HG02884 (cell line): ENCODE results near the gene CEP95.
"Not testable (repeated sequence)": the region's sequence is repeated elsewhere in the genome, so short reads cannot be mapped to it uniquely, and the experiment has no call there.

Source experiments
- ATAC-seq: cut with Tn5 transposase; IDR thresholded peaks from one replicate; pipeline ENCODE4 v1.9.1; 2021; ENCODE audit warnings: mild to moderate bottlenecking, moderate library complexity; ENCODE audit not compliant: unreplicated experiment

The CEP95 gene

GRCh38 chr17:64506576-64507412 lies at the start of gene CEP95:
TSS of gene CEP95 (plus strand) at chr17:64506977. CDS start at chr17:64507098, 121 bp downstream.
- ATAC-seq, result peak; percentile 53

- ATAC-seq, result no peak
Measured at GRCh38 chr17:64457156-64457555, 49.6 kb upstream of the CEP95 start.

DNA sequence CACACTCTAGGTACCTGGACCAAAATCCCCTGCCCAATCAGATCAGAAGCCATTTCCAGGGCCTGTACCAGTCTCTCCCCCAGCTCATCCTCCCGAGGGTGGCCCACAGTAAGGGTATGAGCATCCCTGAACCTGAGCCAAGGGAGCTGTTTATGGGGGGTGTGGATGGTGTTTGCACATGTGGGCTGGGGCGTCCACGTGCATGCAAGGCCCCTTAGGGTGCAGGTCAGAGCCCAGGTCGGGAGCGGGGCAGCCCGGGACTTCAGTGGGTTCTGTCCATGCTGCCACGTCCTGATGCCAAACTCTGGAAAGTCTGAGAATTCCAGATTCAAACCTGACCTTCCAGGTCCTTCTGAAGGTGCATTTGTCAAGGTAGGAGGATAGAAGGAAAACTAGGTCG lies 48.0 kb upstream of the CEP95 start:
- ATAC-seq, result no peak

DNA sequence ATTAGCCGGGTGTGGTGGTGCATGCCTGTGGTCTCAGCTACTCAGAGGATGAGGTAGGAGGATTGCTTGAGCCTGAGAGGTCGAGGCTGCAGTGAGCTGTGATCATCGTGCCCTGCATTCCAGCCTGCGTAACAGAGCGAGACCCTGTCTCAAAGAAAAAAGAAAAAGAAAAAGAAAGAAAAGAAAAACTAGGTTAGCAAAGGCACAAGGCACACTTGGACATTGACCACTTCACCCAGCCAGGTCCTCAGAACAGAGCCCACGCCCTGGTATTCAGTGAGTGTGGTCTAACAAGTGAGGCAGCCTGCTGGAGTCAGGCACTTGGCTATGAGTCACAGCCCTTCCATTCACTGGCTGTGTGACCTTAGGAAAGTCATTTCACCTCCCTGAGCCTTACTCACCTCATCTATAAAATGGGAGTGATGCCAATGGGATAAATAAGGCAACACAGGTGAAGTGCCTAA lies 47.5 kb upstream of the CEP95 start:
- no peak for ATAC-seq

DNA sequence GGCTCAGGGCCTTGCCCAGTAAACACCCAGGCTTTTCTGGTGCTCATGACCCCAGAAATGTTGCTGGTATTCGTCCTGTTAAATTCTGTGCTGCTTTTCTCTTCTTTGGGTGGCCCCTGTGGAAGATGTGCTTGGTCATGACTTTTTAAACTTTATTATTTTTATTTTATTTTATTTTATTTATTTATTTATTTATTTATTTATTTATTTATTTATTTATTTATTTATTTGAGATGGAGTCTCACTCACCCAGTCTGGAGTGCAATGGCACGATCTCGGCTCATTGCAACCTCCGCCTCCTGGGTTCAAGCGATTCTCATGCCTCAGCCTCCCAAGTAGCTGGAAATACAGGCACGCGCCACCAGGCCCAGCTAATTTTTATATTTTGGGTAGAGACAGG lies 47.0 kb upstream of the CEP95 start:
- ATAC-seq, result not testable (repeated sequence)

GRCh38 chr17:64460955-64461354 lies 45.8 kb upstream of the CEP95 start:
- ATAC-seq, result no peak

DNA sequence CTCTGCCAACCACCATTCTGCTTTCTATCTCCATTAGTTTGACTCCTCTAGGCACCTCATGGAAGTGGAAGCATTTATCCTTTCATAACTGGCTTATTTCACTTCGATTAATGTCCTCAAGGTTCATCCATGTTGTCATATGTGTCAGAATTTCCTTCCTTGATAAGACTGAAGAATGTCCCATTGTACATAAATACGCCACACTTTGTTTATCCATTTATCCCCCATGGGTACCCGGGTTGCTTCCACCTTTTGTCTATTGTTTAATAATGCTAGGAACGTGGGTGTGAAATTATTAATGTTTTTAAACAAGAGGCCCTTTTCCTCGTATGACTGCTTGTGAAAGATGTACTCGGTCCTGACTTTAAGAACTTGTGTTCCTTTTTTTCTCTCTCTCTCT lies 45.0 kb upstream of the CEP95 start:
- ATAC-seq, result no peak

- no peak for ATAC-seq
Measured at GRCh38 chr17:64466019-64466735, 40.6 kb upstream of the CEP95 start.

GRCh38 chr17:64466834-64467233 lies 39.9 kb upstream of the CEP95 start:
- ATAC-seq, result not testable (repeated sequence)

DNA sequence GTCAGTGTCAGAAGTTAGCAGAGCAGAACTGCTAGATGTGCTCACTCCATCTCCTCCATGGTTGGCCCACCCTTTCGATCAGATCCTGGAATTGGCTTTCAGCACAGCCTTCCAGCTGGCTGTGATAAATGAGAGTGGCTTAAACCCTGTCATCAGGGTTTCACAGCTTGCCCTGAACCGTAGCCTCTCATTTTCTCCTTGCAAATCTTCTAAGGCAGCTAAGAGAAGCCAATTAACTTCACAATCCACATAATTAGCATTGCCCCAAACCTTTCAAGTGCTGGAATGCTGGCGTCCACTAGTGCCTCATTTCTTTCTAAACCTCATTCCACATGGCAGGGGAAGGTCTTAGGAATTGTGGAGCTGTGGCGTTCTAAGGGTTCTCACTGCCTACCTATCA lies 36.2 kb upstream of the CEP95 start:
- ATAC-seq, result no peak

DNA sequence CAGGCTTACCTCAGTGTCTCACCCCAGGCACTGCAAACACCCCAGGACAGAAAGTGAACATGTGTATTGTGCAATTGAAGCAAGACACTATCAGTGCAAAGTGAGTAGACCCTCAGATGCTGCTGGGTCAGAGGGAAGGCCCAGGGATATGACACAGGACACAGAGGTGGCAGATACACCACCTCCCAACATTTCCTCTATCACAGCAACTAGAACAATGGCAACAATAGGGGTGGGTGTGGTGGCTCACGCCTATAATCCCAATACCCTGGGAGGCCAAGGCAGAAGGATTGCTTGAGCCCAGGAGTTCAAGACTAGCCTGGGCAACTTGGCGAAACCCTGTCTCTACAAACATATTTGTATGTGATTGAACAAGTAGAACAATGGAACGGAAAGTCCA lies 35.3 kb upstream of the CEP95 start:
- ATAC-seq, result no peak

- no peak for ATAC-seq
Measured at GRCh38 chr17:64472564-64472963, 34.2 kb upstream of the CEP95 start.

DNA sequence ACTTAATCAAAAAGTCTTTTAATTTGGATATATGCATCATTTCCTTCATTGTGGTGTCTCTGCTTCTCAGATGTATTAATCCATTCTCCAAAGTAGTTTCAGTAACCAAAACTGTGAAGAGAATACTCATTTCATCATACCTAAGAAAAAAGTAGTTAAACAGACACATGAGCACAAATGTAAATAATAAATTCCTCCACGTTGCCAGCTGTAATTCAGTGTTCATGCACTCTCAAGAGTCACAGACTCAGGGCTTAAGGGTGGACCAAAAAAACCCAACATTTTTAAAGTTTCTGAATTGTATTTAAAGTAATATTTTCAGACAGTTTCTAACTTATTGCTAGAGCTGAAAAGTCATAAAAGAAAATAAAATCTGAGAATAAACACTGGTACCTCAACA lies 28.9 kb upstream of the CEP95 start:
- ATAC-seq, result no peak

DNA sequence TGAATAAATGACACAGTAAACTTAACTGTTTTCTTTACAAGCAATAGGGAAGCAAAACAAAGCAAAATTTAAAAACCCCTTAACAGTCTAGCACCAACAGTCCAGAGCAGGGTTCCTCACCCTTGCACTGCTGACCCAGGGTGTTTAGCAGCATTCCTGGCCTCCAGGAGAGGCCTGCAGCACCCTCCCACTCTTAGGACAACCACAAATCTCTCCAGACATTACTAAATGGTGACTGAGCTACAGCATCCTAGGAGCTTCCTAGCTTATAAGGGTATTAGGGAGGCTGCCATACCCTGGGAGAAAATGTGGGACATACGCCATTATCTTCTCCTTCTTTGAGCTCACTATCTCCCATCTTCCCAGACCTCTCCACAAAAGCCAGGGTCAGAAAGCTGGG lies 25.8 kb upstream of the CEP95 start:
- ATAC-seq, result no peak

DNA sequence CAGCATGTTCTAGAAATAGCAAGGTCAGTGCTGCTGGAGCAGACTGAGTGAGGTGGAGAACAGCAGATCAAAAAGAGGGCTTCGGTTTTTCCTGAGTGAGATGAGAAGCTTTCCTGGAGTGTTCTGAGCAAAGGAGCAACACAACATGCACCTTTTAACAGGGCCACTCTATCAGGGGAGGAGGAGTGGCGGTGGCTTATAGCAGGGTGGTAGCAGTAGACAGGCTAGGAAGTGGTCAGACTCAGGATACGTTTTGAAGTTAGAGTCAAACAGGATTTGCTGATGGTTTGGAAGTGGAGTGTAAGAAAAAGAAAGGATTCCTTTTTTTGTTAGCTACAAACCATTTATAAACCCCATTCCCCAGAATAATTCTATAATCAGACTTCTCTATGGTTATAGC lies 22.4 kb upstream of the CEP95 start:
- no peak for ATAC-seq

GRCh38 chr17:64488301-64488700 lies 18.5 kb upstream of the CEP95 start:
- ATAC-seq, result no peak

DNA sequence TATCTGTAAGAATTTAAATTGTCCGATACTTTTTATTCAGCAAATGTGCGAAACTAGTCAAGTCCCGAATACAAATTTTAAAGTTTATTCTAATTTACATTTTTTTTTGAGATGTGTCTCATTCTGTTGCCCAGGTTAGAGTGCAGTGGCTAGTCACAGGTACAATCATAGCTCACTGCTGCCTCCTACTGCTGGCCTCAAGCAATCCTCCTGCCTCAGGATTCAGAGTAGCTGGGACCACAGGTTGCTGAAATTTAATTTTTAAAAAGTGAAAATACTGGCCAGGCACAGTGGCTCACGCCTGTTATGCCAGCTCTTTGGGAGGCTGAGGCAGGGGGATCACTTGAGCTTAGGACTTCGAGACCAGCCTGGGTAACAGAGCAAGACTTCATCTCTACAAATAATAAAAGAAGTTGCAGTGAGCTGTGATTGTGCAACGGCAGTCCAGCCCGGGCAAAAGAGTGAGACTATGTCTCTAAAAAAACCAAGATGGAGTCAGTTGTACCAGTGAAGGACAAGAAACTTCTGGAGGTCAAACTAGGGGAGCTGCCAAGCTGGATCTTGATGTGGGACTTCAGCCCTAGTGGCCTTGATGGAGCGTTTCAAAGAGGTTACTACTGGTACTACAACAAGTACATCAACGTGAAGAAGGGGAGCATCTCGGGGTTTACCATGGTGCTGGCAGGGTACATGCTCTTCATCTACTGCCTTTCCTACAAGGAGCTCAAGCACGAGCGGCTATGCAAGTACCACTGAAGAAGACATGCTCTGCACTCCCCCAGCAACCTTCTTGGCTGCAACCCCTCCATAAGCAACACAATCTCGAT lies 15.5 kb upstream of the CEP95 start:
- no peak for ATAC-seq

DNA sequence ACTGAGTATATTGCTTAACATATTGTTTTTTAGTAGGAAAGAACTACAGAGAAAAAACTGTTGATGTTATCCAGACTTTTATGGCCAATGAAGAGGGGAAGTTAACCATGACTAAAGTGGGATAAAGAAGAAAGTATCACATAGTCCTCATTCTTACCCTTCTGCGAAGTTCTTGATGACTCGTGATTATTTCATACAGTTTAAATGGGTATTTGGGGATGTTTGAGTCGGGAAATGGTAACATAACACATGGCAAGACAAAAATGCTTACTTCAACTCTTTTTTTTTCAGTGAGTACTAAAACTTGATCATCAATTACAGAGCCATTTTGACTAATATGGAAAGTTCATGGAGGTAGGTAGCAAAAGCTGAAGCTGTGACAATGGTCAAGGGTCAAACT lies 14.8 kb upstream of the CEP95 start:
- ATAC-seq, result no peak

DNA sequence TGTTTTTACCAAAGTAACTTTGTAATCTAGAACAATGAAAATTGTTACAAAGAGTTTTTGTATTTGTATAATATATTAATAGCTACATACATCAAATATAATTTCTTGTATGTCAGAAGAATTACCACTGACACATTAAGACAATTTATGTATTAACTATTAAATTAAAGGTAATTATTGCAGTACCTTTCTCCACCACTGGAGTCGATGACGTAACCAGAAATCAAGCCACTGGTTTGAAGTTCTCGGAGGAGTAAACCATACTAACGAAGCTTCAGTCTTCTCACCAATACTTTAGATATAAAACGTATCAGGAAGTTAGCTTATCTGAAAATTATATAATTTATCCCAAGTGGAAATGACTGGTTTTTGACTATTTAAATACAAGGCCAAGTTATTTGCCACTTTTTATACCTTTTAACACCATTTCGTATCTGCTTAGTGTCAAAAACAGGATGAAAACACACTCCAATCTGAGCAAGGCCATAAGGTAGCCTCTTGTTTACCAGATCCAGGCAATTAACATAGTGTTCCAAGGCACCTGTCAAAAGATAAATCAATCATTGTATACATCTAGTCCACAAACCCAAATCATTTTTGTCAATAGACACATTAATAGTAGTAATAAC lies 14.2 kb upstream of the CEP95 start:
- no peak for ATAC-seq

GRCh38 chr17:64494121-64494520 lies 12.7 kb upstream of the CEP95 start:
- ATAC-seq, result no peak

GRCh38 chr17:64495300-64495699 lies 11.5 kb upstream of the CEP95 start:
- not testable (repeated sequence) for ATAC-seq
